Peyer's patch (tissue), 4 donors: ENCODE results near the gene GDPD5.

Experiments used
- CTCF ChIP-seq, 6 experiments: fragments of 450-650 bp in 4 of 6; fragments of 200-600 bp in 2 of 6; sonication (generic) in 1 of 6; IDR thresholded peaks; one replicate each; pipeline ENCODE4 v1.5.1; 2017 to 2019; ENCODE audit warnings: antibody characterized with exemption in 6 of 6, mild to moderate bottlenecking in 3 of 6, moderate library complexity in 1 of 6
- POLR2A ChIP-seq, 2 donors: fragments of 450-650 bp; IDR thresholded peaks; one replicate each; pipeline ENCODE4 v1.5.1; 2017; ENCODE audit warnings: antibody characterized with exemption in 2 of 2, mild to moderate bottlenecking in 2 of 2, moderate library complexity in 2 of 2

DNA sequence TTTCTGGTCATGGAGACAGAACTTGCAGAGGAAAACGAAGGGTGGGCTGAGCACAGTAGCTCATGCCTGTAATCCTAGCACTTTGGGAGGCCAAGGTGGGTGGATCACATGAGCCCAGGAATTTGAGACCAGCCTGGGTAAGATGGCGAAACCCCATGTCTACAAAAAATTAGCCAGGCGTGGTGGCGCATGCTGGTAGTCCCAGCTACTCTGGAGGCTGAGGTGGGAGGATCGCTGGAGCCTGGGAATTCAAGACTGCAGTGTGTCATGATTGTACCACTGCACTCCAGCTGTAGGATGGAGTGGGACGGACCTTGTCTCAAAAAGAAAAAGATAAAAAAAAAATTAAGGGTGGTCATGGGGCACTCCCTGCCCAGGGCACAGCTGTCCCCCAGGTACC, 42.2 kb upstream of the GDPD5 start:
- TF ChIP-seq CTCF (IDR thresholded peaks at IDR 0.05) (no peak), POLR2A (IDR thresholded peaks at IDR 0.05) (no peak)
